ENCODE results near the gene MCFD2. TPM values are rescaled to one million over a fixed set of nuclear protein-coding genes. Genes with fewer than 3 reads are reported as not detected.
A peak's percentile ranks its signal among the peaks of the same experiment; 100 is the strongest.

Gene MCFD2
- total and polyA plus RNA-seq, 4 experiments from 2014 or later = 25.1 to 43.8 (median 34.2) TPM

DNA sequence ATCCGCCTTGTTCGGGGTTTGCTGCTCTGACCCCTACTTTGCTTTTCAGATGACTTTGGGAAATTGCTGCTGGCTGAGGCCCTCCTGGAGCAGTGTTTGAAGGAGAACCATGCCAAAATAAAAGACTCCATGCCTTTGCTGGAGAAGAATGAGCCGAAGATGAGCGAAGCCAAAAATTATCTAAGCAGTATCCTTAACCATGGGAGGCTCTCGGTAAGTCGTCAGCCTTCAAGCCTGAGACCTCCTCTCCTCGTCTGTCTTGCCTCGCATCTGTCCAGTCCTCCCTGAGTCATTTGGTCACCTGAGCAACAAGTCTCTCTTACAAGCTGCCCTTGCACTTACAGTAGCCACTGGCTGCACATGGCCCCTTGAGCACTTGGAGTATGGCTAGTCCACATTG lies 34.7 kb upstream of the MCFD2 start:
- intact Hi-C loops (cut with micrococcal nuclease) = no loop called here
- H3K4me3 Mint-ChIP-seq = peak overlapping the region in 1 of 8 donors; percentile 45
- H3K9me3 Mint-ChIP-seq = peaks cover 0 to 2% (median 0%) of the 10 kb centered on the region in 8 donors
- Histone ChIP-seq H3K27ac (ENCODE audit: low read depth, low read length) (no peak overlapping the region), H3K4me1 (ENCODE audit: insufficient read depth, low read length) (peaks cover 22% of the 10 kb centered on the region), H3K36me3 (ENCODE audit: insufficient read depth, low read length) (peaks cover 26% of the 10 kb centered on the region), H3K4me3 (ENCODE audit: low read length in 2 of 2) (no peak overlapping the region), H3K9me3 (ENCODE audit: control insufficient read depth in 1 of 2, low read length in 2 of 2) (no peaks in the 10 kb centered on the region), H3K27me3 (ENCODE audit: insufficient read depth, low read length) (no peaks in the 10 kb centered on the region)
- POLR2A ChIA-PET (ENCODE audit: partially characterized antibody) = no interaction called here
- peaks cover 28 to 62% of the 10 kb centered on the region in 2 donors for H3K36me3 Mint-ChIP-seq
- H3K27ac Mint-ChIP-seq = peak overlapping the region in 4 of 7 donors; percentile 17 to 77 (median 48)
- DNase-seq = no peak
- CTCF ChIA-PET (ENCODE audit: partially characterized antibody) = interaction anchor here (1.0 kb wide), 1 partner anchor 13 kb away, joined by 3 read pairs; no protein-coding TSS in a partner anchor
- H3K4me1 Mint-ChIP-seq = peaks cover 18 to 67% (median 51%) of the 10 kb centered on the region in 4 donors
- H3K27me3 Mint-ChIP-seq = no peaks in the 10 kb centered on the region

DNA sequence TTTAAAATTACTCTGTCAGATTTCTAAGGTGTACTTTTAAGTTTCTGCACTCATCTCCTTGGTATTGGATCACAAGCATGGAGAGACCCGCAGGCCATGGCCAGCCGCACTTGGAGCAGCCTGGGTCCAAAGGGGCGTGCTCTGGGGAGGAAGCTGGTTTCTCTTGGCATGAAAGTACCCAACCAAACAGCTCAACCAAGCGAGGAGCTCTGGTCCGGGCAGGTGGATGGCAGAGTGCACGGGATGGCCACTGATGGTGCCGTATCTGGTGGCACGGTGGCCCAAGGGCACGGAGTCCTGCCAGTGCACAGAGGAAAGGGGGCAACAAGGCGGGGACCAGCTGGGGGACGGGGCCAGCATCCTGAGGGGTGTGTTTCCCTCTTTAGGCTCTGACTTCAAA lies 32.2 kb upstream of the MCFD2 start:
- H3K27ac Mint-ChIP-seq = peak overlapping the region in 1 of 7 donors; percentile 46
- no peak overlapping the region for H3K4me3 ChIP-seq (ENCODE audit: low read length in 2 of 2)
- H3K27me3 Mint-ChIP-seq = no peaks in the 10 kb centered on the region
- POLR2A ChIA-PET (ENCODE audit: partially characterized antibody) = no interaction called here
- DNase-seq = no peak
- no peaks in the 10 kb centered on the region for H3K9me3 ChIP-seq (ENCODE audit: control insufficient read depth in 1 of 2, low read length in 2 of 2)
- no peak overlapping the region for H3K27ac ChIP-seq (ENCODE audit: low read depth, low read length)
- peaks cover 29 to 83% (median 62%) of the 10 kb centered on the region in 4 donors for H3K4me1 Mint-ChIP-seq
- peaks cover 46% of the 10 kb centered on the region for H3K4me1 ChIP-seq (ENCODE audit: insufficient read depth, low read length)
- peaks cover 0 to 2% (median 0%) of the 10 kb centered on the region in 8 donors for H3K9me3 Mint-ChIP-seq
- H3K36me3 ChIP-seq (ENCODE audit: insufficient read depth, low read length) = peaks cover 12% of the 10 kb centered on the region
- no peaks in the 10 kb centered on the region for H3K27me3 ChIP-seq (ENCODE audit: insufficient read depth, low read length)
- intact Hi-C loops (cut with micrococcal nuclease) = no loop called here
- no peak overlapping the region for H3K4me3 Mint-ChIP-seq
- H3K36me3 Mint-ChIP-seq = peaks cover 20 to 53% of the 10 kb centered on the region in 2 donors
- CTCF ChIA-PET (ENCODE audit: partially characterized antibody) = interaction anchor here (1.1 kb wide), 1 partner anchor 29 kb away, joined by 3 read pairs; no protein-coding TSS in a partner anchor

DNA sequence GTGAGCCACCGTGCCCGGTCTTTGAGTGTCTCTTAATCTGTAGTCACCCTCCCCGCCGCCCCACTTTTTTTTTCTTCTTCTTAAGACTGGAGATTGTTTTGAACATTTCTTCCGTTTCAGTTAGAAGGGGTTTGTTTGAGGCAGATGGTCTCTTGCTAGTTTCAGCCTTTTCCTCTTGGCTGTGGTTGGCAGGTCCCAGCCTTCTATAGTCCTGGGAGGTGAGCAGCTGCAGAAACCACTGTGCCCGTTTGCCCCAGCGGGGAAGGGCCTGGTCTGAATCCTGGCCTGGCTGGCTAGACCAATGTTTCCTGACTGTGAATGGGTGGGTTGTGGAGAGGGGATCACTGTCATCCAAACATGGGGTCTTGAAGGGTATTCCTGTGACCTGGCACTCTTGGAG lies 30.1 kb upstream of the MCFD2 start:
- Mint-ChIP-seq H3K27ac (peak overlapping the region in 6 of 7 donors; percentile 78 to 100 (median 99)), H3K4me3 (peak overlapping the region in 5 of 8 donors; percentile 32 to 63 (median 43)), H3K9me3 (no peaks in the 10 kb centered on the region), H3K27me3 (no peaks in the 10 kb centered on the region), H3K36me3 (peaks cover 6 to 47% of the 10 kb centered on the region in 2 donors), H3K4me1 (peaks cover 31 to 83% (median 56%) of the 10 kb centered on the region in 4 donors)
- POLR2A ChIA-PET (ENCODE audit: partially characterized antibody) = no interaction called here
- Histone ChIP-seq H3K4me1 (ENCODE audit: insufficient read depth, low read length) (peaks cover 52% of the 10 kb centered on the region), H3K36me3 (ENCODE audit: insufficient read depth, low read length) (no peaks in the 10 kb centered on the region), H3K9me3 (ENCODE audit: control insufficient read depth in 1 of 2, low read length in 2 of 2) (no peaks in the 10 kb centered on the region), H3K27me3 (ENCODE audit: insufficient read depth, low read length) (no peaks in the 10 kb centered on the region), H3K4me3 (ENCODE audit: low read length in 2 of 2) (no peak overlapping the region), H3K27ac (ENCODE audit: low read depth, low read length) (no peak overlapping the region)
- intact Hi-C loops (cut with micrococcal nuclease) = no loop called here
- DNase-seq = no peak
- CTCF ChIA-PET (ENCODE audit: partially characterized antibody) = interaction anchor here (1.3 kb wide), 2 partner anchors 8 to 23 kb away, joined by 3 read pairs; no protein-coding TSS in a partner anchor

DNA sequence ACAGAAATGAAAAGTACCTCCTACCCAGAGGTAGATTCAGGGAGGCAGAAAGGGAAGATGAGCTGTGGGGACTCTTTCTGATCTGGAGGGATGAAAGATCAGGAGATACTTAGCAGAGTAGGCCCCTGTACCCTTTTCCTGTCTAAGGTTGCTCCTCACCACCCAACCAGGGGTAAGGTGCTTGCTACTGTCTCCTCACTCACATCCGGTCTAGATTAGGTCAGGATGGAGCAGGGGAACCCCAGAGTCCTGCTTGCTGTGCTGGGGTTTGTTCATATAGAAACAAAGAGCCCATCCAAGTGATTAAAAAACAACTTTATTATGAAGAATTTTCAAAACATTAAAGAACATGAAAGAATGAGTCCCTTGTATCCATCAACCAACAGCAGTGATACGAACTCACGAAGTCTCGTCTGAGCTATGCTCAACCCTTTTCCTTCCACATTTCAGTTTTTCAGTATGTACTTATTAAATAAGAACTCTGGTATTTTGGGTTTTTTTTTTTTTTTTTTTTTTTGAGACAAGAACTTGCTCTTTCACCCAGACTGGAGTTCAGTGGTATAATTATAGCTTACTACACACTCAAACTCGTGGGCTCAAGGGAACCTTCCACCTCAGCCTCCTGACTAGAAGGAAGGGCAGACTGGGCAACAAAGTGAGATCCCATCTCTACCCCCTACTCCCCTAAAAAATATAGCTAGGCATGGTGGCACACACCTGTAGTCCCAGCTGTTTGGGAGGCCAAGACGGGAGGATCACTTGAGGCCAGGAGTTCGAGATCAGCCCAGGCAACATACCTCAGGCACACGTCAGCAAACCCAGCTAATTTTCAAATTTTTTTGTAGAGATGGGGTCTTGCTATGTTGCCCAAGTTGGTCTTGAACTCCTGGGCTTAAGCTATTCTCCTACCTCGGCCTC lies 28.5 kb upstream of the MCFD2 start:
- peaks cover 64% of the 10 kb centered on the region for H3K4me1 ChIP-seq (ENCODE audit: insufficient read depth, low read length)
- Mint-ChIP-seq H3K36me3 (peaks cover 0 to 36% of the 10 kb centered on the region in 2 donors), H3K4me3 (peak overlapping the region; percentile 97 to 100 (median 99)), H3K4me1 (peaks cover 34 to 83% (median 54%) of the 10 kb centered on the region in 4 donors), H3K27ac (peak overlapping the region; percentile 98 to 100 (median 99)), H3K9me3 (no peaks in the 10 kb centered on the region), H3K27me3 (no peaks in the 10 kb centered on the region)
- H3K27ac ChIP-seq (ENCODE audit: low read depth, low read length) = peak overlapping the region; percentile 100
- ChIA-PET POLR2A (ENCODE audit: partially characterized antibody) (interaction anchor here (0.6 to 1.6 kb wide), 6 partner anchors 9 to 294 kb away, joined by 3 to 8 read pairs (median 4); no protein-coding TSS in a partner anchor), CTCF (ENCODE audit: partially characterized antibody) (interaction anchor here (0.7 to 1.1 kb wide), 5 partner anchors 8 to 444 kb away, joined by 3 read pairs; no protein-coding TSS in a partner anchor)
- no peaks in the 10 kb centered on the region for H3K36me3 ChIP-seq (ENCODE audit: insufficient read depth, low read length)
- H3K9me3 ChIP-seq (ENCODE audit: control insufficient read depth in 1 of 2, low read length in 2 of 2) = no peaks in the 10 kb centered on the region
- peak; percentile 69 to 93 (median 74) for DNase-seq
- H3K27me3 ChIP-seq (ENCODE audit: insufficient read depth, low read length) = no peaks in the 10 kb centered on the region
- intact Hi-C loops (cut with micrococcal nuclease) = loop anchor here (2.0 kb wide), 1 partner anchor 41 kb away; no protein-coding TSS in a partner anchor
- peak overlapping the region in 1 of 2 donors; percentile 96 for H3K4me3 ChIP-seq (ENCODE audit: low read length in 2 of 2)

DNA sequence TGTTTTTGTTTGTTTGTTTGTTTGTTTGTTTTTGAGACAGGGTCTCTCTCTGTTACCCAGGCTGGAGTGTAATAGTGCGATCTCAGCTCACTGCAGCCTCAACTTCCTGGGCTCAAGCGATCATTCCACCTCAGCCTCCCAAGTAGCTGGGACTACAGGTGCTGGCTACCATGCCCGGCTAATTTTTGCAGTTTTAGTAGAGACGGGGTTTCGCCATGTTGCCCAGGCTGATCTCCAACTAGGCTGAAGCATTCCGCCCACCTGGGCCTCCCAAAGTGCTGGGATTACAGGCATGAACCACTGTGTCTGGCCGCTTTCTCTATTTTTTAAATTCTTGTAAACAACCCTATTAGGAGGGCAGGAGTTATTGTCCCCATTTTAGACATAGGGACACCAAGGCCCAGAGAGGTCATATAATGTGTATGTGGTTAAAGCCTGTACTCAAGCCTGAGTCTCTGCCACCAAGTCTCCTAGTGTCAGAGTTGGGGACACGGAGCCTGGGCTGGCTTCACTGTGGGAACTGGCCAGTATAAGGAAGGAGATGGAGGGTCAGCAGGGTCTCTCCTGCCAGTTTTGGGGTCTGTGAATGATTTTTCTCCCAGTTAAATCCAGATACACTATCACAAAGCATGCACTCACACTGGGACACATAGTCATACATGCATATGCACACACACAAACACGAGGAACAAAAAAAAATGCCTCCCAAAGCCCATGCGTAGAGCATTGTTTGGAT lies 27.5 kb upstream of the MCFD2 start:
- Histone ChIP-seq H3K27ac (ENCODE audit: low read depth, low read length) (peak overlapping the region; percentile 100), H3K27me3 (ENCODE audit: insufficient read depth, low read length) (no peaks in the 10 kb centered on the region), H3K4me1 (ENCODE audit: insufficient read depth, low read length) (peaks cover 55% of the 10 kb centered on the region), H3K9me3 (ENCODE audit: control insufficient read depth in 1 of 2, low read length in 2 of 2) (no peaks in the 10 kb centered on the region), H3K4me3 (ENCODE audit: low read length in 2 of 2) (peak overlapping the region; percentile 95 to 96), H3K36me3 (ENCODE audit: insufficient read depth, low read length) (no peaks in the 10 kb centered on the region)
- Mint-ChIP-seq H3K36me3 (peaks cover 0 to 34% of the 10 kb centered on the region in 2 donors), H3K27me3 (no peaks in the 10 kb centered on the region), H3K9me3 (no peaks in the 10 kb centered on the region), H3K4me3 (peak overlapping the region; percentile 97 to 100 (median 99)), H3K4me1 (peaks cover 32 to 72% (median 50%) of the 10 kb centered on the region in 4 donors), H3K27ac (peak overlapping the region; percentile 98 to 100 (median 99))
- intact Hi-C loops (cut with micrococcal nuclease) = loop anchor here (2.0 kb wide), 1 partner anchor 42 kb away; no protein-coding TSS in a partner anchor
- ChIA-PET POLR2A (ENCODE audit: partially characterized antibody) (interaction anchor here (1.6 kb wide), 1 partner anchor 40 kb away, joined by 8 read pairs; no protein-coding TSS in a partner anchor), CTCF (ENCODE audit: partially characterized antibody) (interaction anchor here (1.1 kb wide), 1 partner anchor 14 kb away, joined by 3 read pairs; no protein-coding TSS in a partner anchor)
- peak in 1 of 5 donors; percentile 8 for DNase-seq

DNA sequence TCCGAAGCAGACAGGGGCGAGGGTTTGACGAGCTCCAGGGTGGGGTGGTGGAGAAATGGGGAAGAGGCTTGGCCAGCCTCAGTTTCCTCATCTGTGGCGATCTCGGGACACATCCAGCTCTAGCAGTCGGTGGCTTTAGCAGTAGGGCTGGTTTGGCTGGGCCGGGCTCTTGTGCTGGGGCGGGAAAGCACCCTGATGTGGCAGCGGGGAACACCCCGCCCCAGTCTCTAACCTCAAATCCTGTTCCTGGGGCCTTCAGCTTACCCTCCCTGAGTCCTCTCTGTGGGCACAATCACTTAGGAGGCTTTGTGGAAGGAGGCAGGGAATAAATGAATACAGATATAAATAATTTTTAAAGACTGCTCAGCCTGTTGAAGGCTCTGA lies 26.5 kb upstream of the MCFD2 start:
- Histone ChIP-seq H3K27ac (ENCODE audit: low read depth, low read length) (peak overlapping the region; percentile 100), H3K36me3 (ENCODE audit: insufficient read depth, low read length) (no peaks in the 10 kb centered on the region), H3K27me3 (ENCODE audit: insufficient read depth, low read length) (no peaks in the 10 kb centered on the region), H3K4me3 (ENCODE audit: low read length in 2 of 2) (peak overlapping the region; percentile 95 to 96), H3K9me3 (ENCODE audit: control insufficient read depth in 1 of 2, low read length in 2 of 2) (no peaks in the 10 kb centered on the region), H3K4me1 (ENCODE audit: insufficient read depth, low read length) (peaks cover 55% of the 10 kb centered on the region)
- Mint-ChIP-seq H3K36me3 (peaks cover 0 to 36% of the 10 kb centered on the region in 2 donors), H3K4me3 (peak overlapping the region; percentile 97 to 100 (median 99)), H3K27me3 (no peaks in the 10 kb centered on the region), H3K27ac (peak overlapping the region; percentile 98 to 100 (median 99)), H3K9me3 (no peaks in the 10 kb centered on the region), H3K4me1 (peaks cover 29 to 75% (median 47%) of the 10 kb centered on the region in 4 donors)
- CTCF ChIA-PET (ENCODE audit: partially characterized antibody) = no interaction called here
- intact Hi-C loops (cut with micrococcal nuclease) = loop anchor here (2.0 kb wide), 1 partner anchor 43 kb away; no protein-coding TSS in a partner anchor
- POLR2A ChIA-PET (ENCODE audit: partially characterized antibody) = interaction anchor here (0.9 kb wide), 1 partner anchor 51 kb away, joined by 3 read pairs; no protein-coding TSS in a partner anchor
- DNase-seq = peak; percentile 74 to 89 (median 79)

Measured in CD4-positive, alpha-beta memory T cell (primary cell).